ENCODE data around the gene MYO5A.

MYO5A gene

GRCh38 chr15:52280326-52281084 is 248.2 kb downstream of the MYO5A start:
- no peak overlapping the region for H3K4me3 ChIP-seq (ENCODE audit: control insufficient read depth in 1 of 7, extremely low read depth in 1 of 7, insufficient read depth in 4 of 7, low read depth in 2 of 7, low read length in 6 of 7)
- peaks cover 3 to 77% (median 34%) of the 10 kb centered on the region in 4 experiments for H3K36me3 ChIP-seq (ENCODE audit: control insufficient read depth in 4 of 4, insufficient read depth in 4 of 4, low read length in 3 of 4)
- no peaks in the 10 kb centered on the region for H3K9me3 ChIP-seq (ENCODE audit: control extremely low read depth in 1 of 5, control insufficient read depth in 4 of 5, insufficient read depth in 2 of 5, low read depth in 1 of 5, low read length in 4 of 5)
- 95% methylated on average over 8 of the region's 11 CpGs for WGBS (ENCODE audit: insufficient coverage)
- DNase-seq: no peak
- CTCF ChIA-PET: interaction anchor here (1.5 kb wide), 1 partner anchor 10 kb away, joined by 5 read pairs; no protein-coding TSS in a partner anchor
- H3K27ac ChIP-seq (ENCODE audit: insufficient read depth in 1 of 2, low read depth in 1 of 2, low read length in 2 of 2, poor library complexity in 1 of 2, severe bottlenecking in 2 of 2): peak overlapping the region in 1 of 2 experiments; percentile 1
- H3K27me3 ChIP-seq (replicated peaks in 2 of 5; ENCODE audit: control insufficient read depth in 4 of 5, insufficient read depth in 5 of 5, low read length in 4 of 5): no peaks in the 10 kb centered on the region
- H3K4me1 ChIP-seq (ENCODE audit: control extremely low read depth in 1 of 4, control insufficient read depth in 4 of 4, insufficient read depth in 4 of 4, low read length in 3 of 4): no peaks in the 10 kb centered on the region
- POLR2A ChIA-PET: interaction anchor here (0.7 to 1.0 kb wide), 2 partner anchors 7 to 15 kb away, joined by 3 to 4 read pairs; partner anchors contain the start of gene MYO5C

GRCh38 chr15:52278636-52279367 is 249.9 kb downstream of the MYO5A start:
- 100% methylated on average over 7 of the region's 13 CpGs for WGBS (ENCODE audit: insufficient coverage)
- Histone ChIP-seq H3K27me3 (replicated peaks in 2 of 5; ENCODE audit: control insufficient read depth in 4 of 5, insufficient read depth in 5 of 5, low read length in 4 of 5) (no peaks in the 10 kb centered on the region), H3K36me3 (ENCODE audit: control insufficient read depth in 4 of 4, insufficient read depth in 4 of 4, low read length in 3 of 4) (peaks cover 3 to 91% (median 45%) of the 10 kb centered on the region in 4 experiments)

GRCh38 chr15:52278135-52278534 is 250.5 kb downstream of the MYO5A start:
- Histone ChIP-seq H3K27ac (ENCODE audit: insufficient read depth in 1 of 2, low read depth in 1 of 2, low read length in 2 of 2, poor library complexity in 1 of 2, severe bottlenecking in 2 of 2) (no peak overlapping the region), H3K9me3 (ENCODE audit: control extremely low read depth in 1 of 5, control insufficient read depth in 4 of 5, insufficient read depth in 2 of 5, low read depth in 1 of 5, low read length in 4 of 5) (no peaks in the 10 kb centered on the region), H3K27me3 (replicated peaks in 2 of 5; ENCODE audit: control insufficient read depth in 4 of 5, insufficient read depth in 5 of 5, low read length in 4 of 5) (no peaks in the 10 kb centered on the region), H3K4me1 (ENCODE audit: control extremely low read depth in 1 of 4, control insufficient read depth in 4 of 4, insufficient read depth in 4 of 4, low read length in 3 of 4) (no peaks in the 10 kb centered on the region), H3K36me3 (ENCODE audit: control insufficient read depth in 4 of 4, insufficient read depth in 4 of 4, low read length in 3 of 4) (peaks cover 6 to 94% (median 46%) of the 10 kb centered on the region in 4 experiments), H3K4me3 (ENCODE audit: control insufficient read depth in 1 of 7, extremely low read depth in 1 of 7, insufficient read depth in 4 of 7, low read depth in 2 of 7, low read length in 6 of 7) (no peak overlapping the region)
- CTCF ChIA-PET: interaction anchor here (1.1 to 2.3 kb wide), 4 partner anchors 10 to 21 kb away, joined by 3 to 7 read pairs (median 5); no protein-coding TSS in a partner anchor
- DNase-seq: no peak
- POLR2A ChIA-PET: no interaction called here
- 100% methylated on average over 3 of the region's 3 CpGs for WGBS (ENCODE audit: insufficient coverage)

More at GRCh38 chr15:52278636-52279367, 249.9 kb downstream of the MYO5A start:
- POLR2A ChIA-PET: no interaction called here
- Histone ChIP-seq H3K27ac (ENCODE audit: insufficient read depth in 1 of 2, low read depth in 1 of 2, low read length in 2 of 2, poor library complexity in 1 of 2, severe bottlenecking in 2 of 2) (no peak overlapping the region), H3K4me1 (ENCODE audit: control extremely low read depth in 1 of 4, control insufficient read depth in 4 of 4, insufficient read depth in 4 of 4, low read length in 3 of 4) (no peaks in the 10 kb centered on the region), H3K9me3 (ENCODE audit: control extremely low read depth in 1 of 5, control insufficient read depth in 4 of 5, insufficient read depth in 2 of 5, low read depth in 1 of 5, low read length in 4 of 5) (no peaks in the 10 kb centered on the region), H3K4me3 (ENCODE audit: control insufficient read depth in 1 of 7, extremely low read depth in 1 of 7, insufficient read depth in 4 of 7, low read depth in 2 of 7, low read length in 6 of 7) (no peak overlapping the region)
- CTCF ChIA-PET: interaction anchor here (0.8 to 2.3 kb wide), 6 partner anchors 10 to 22 kb away, joined by 3 to 7 read pairs (median 4); no protein-coding TSS in a partner anchor
- no peak for DNase-seq

GRCh38 chr15:52277575-52277974 is 251.1 kb downstream of the MYO5A start:
- WGBS (ENCODE audit: insufficient coverage): 90% methylated on average over 5 of the region's 9 CpGs
- CTCF ChIA-PET: interaction anchor here (1.1 to 2.3 kb wide), 3 partner anchors 9 to 20 kb away, joined by 3 to 7 read pairs (median 6); no protein-coding TSS in a partner anchor
- peaks cover 10 to 99% (median 45%) of the 10 kb centered on the region in 4 experiments for H3K36me3 ChIP-seq (ENCODE audit: control insufficient read depth in 4 of 4, insufficient read depth in 4 of 4, low read length in 3 of 4)

GRCh38 chr15:52276256-52276770 is 252.4 kb downstream of the MYO5A start:
- H3K4me1 ChIP-seq (ENCODE audit: control extremely low read depth in 1 of 4, control insufficient read depth in 4 of 4, insufficient read depth in 4 of 4, low read length in 3 of 4): no peaks in the 10 kb centered on the region
- H3K36me3 ChIP-seq (ENCODE audit: control insufficient read depth in 4 of 4, insufficient read depth in 4 of 4, low read length in 3 of 4): peaks cover 15 to 100% (median 49%) of the 10 kb centered on the region in 4 experiments
- CTCF ChIA-PET: interaction anchor here (2.3 kb wide), 1 partner anchor 12 kb away, joined by 7 read pairs; no protein-coding TSS in a partner anchor
- no peaks in the 10 kb centered on the region for H3K9me3 ChIP-seq (ENCODE audit: control extremely low read depth in 1 of 5, control insufficient read depth in 4 of 5, insufficient read depth in 2 of 5, low read depth in 1 of 5, low read length in 4 of 5)
- DNase-seq: no peak
- no peak overlapping the region for H3K4me3 ChIP-seq (ENCODE audit: control insufficient read depth in 1 of 7, extremely low read depth in 1 of 7, insufficient read depth in 4 of 7, low read depth in 2 of 7, low read length in 6 of 7)
- POLR2A ChIA-PET: interaction anchor here (0.6 kb wide), 1 partner anchor 495 kb away, joined by 3 read pairs; no protein-coding TSS in a partner anchor
- WGBS (ENCODE audit: insufficient coverage): 94% methylated on average over 6 of the region's 7 CpGs
- H3K27me3 ChIP-seq (replicated peaks in 2 of 5; ENCODE audit: control insufficient read depth in 4 of 5, insufficient read depth in 5 of 5, low read length in 4 of 5): no peaks in the 10 kb centered on the region
- no peak overlapping the region for H3K27ac ChIP-seq (ENCODE audit: insufficient read depth in 1 of 2, low read depth in 1 of 2, low read length in 2 of 2, poor library complexity in 1 of 2, severe bottlenecking in 2 of 2)

More at GRCh38 chr15:52277575-52277974, 251.1 kb downstream of the MYO5A start:
- no peaks in the 10 kb centered on the region for H3K4me1 ChIP-seq (ENCODE audit: control extremely low read depth in 1 of 4, control insufficient read depth in 4 of 4, insufficient read depth in 4 of 4, low read length in 3 of 4)
- no peak for DNase-seq
- no peak overlapping the region for H3K4me3 ChIP-seq (ENCODE audit: control insufficient read depth in 1 of 7, extremely low read depth in 1 of 7, insufficient read depth in 4 of 7, low read depth in 2 of 7, low read length in 6 of 7)
- POLR2A ChIA-PET: no interaction called here
- H3K27me3 ChIP-seq (replicated peaks in 2 of 5; ENCODE audit: control insufficient read depth in 4 of 5, insufficient read depth in 5 of 5, low read length in 4 of 5): no peaks in the 10 kb centered on the region
- no peaks in the 10 kb centered on the region for H3K9me3 ChIP-seq (ENCODE audit: control extremely low read depth in 1 of 5, control insufficient read depth in 4 of 5, insufficient read depth in 2 of 5, low read depth in 1 of 5, low read length in 4 of 5)
- H3K27ac ChIP-seq (ENCODE audit: insufficient read depth in 1 of 2, low read depth in 1 of 2, low read length in 2 of 2, poor library complexity in 1 of 2, severe bottlenecking in 2 of 2): no peak overlapping the region

GRCh38 chr15:52263563-52264282 is 265.0 kb downstream of the MYO5A start:
- WGBS (ENCODE audit: insufficient coverage): 94% methylated on average over 10 of the region's 11 CpGs
- no peaks in the 10 kb centered on the region for H3K27me3 ChIP-seq (replicated peaks in 2 of 5; ENCODE audit: control insufficient read depth in 4 of 5, insufficient read depth in 5 of 5, low read length in 4 of 5)
- no peak overlapping the region for H3K27ac ChIP-seq (ENCODE audit: insufficient read depth in 1 of 2, low read depth in 1 of 2, low read length in 2 of 2, poor library complexity in 1 of 2, severe bottlenecking in 2 of 2)
- peaks cover 5 to 18% (median 17%) of the 10 kb centered on the region in 4 experiments for H3K4me1 ChIP-seq (ENCODE audit: control extremely low read depth in 1 of 4, control insufficient read depth in 4 of 4, insufficient read depth in 4 of 4, low read length in 3 of 4)
- peaks cover 1 to 83% (median 28%) of the 10 kb centered on the region in 4 experiments for H3K36me3 ChIP-seq (ENCODE audit: control insufficient read depth in 4 of 4, insufficient read depth in 4 of 4, low read length in 3 of 4)
- no peak overlapping the region for H3K4me3 ChIP-seq (ENCODE audit: control insufficient read depth in 1 of 7, extremely low read depth in 1 of 7, insufficient read depth in 4 of 7, low read depth in 2 of 7, low read length in 6 of 7)
- DNase-seq: no peak
- CTCF ChIA-PET: interaction anchor here (0.6 kb wide), 1 partner anchor 22 kb away, joined by 4 read pairs; no protein-coding TSS in a partner anchor
- POLR2A ChIA-PET: no interaction called here
- H3K9me3 ChIP-seq (ENCODE audit: control extremely low read depth in 1 of 5, control insufficient read depth in 4 of 5, insufficient read depth in 2 of 5, low read depth in 1 of 5, low read length in 4 of 5): no peaks in the 10 kb centered on the region
